ENCODE results near the gene SPNS1.
"Not testable (repeated sequence)": the region's sequence is repeated elsewhere in the genome, so short reads cannot be mapped to it uniquely, and the experiment has no call there.

SPNS1 gene

DNA sequence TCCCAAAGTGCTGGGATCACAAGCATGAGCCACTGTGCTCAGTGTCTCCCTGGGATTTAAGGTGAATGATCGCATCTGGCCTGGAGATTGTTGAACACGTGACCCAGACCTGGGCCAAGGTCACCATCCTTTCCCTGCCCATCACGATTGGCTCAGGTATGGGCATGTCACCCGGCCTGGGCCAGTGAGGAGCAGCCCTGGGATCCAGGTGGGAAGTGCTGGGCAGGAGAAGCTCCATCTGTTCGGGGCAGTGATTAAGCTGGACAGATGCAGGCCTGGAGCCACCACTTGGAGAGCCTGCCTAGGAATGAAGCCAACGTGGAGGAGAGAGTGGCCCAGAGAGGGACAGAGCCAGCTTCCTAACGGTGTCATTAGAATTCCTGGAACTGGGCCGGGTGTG lies 17.1 kb downstream of the SPNS1 start:
- no peak for DNase-seq

DNA sequence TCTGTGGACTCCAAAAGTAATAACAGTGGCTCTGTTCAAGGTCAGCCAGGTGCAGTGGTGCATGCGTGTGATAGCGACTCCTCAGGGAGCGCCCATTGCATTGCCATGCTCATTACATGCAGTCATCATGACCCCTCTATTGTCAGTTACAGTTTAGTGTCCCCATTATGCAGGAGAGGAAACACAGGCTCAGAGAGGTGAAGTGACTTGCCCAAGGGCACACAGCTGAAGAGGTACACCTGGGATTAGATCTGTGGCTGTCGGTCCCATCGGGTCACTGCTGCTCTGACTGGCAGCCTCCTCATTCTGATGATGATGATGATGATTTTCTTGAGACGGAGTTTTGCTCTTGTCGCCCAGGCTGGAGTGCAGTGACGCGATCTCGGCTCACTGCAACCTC lies 17.9 kb downstream of the SPNS1 start:
- DNase-seq: no peak

DNA sequence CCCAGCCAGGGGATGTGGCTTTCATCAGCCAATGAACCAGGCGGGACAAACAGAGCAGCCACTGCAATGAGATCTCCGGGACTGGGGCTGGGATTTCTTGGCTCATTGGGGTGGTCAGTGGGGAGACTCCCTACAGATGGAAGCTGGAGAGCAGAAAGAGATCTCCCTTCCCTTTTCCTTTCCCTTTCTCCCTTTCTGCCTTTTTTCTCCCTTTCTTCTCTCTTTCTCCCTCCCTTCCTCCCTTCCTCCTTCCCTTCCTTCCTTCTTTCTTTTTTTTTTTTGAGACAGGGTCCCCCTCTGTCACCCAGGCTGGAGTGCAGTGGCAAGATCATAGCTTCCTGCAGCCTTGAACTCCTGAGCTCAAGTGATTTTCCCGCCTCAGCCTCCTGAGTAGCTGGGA lies 24.3 kb downstream of the SPNS1 start:
- no peak for DNase-seq

DNA sequence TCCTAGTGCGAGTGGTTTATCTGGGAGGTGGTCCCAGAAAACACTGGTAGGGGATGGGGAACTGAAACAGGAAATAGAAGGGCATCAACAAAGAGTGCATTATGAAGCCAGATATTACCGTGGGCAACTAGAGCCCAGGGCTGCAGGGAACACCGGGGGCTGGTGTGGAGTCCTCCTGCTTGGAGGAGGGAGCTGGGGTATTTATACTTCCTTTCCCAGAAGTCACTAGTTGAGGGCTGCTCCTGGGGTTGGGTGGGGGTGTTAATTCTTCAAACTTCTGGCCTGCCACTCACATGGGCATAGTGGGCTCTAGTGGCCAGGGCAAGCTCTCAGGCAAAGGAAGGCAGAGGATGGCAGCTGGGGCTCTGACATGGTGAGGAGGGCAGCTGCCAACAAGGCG lies 25.0 kb downstream of the SPNS1 start:
- no peak for DNase-seq

DNA sequence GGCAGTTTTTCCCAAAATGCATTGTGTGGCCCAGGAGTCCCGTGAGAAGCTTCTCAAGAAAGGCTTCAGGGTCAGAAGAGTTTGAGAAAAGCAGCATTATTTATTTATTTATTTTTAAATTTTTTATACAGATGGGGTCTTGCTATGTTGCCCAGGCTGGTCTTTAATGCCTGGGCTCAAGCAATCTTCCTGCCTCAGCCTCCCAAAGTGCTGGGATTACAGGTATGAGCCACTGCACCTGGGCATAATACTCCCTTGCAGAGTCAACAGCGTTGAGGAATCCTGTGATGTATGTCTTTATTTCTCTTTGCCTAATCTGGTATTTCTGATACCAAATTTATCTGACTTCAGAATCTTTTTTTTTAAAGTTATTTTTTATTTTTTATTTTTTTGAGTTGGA lies 25.4 kb downstream of the SPNS1 start:
- no peak for DNase-seq

DNA sequence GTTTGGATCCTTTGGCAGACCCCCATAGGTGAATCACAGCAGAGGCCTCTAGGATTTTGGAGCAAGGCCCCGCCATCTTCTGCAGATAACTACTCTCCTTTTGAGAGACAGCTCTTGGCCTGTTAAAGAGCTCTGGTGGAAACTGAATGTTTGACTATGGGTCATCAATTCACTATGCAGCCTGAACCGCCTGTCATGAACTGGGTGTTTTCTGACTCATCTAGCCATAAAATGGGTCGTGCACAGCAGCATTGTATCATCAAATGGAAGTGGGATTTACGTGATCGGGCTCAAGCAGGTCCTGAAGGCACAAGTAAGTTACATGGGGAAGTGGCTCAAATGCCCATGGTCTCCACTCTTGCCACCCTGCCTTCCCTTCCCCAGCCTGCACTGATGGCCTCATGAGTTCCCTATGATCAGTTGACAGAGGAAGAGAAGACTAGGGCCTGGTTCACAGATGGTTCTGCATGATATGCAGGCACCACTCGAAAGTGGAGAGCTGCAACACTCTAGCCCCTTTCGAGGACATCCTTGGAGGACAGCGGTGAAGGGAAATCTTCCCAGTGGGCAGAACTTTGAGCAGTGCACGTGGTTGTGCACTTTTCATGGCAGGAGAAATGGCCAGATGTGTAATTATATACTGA lies 30.0 kb downstream of the SPNS1 start:
- DNase-seq: not testable (repeated sequence)

DNA sequence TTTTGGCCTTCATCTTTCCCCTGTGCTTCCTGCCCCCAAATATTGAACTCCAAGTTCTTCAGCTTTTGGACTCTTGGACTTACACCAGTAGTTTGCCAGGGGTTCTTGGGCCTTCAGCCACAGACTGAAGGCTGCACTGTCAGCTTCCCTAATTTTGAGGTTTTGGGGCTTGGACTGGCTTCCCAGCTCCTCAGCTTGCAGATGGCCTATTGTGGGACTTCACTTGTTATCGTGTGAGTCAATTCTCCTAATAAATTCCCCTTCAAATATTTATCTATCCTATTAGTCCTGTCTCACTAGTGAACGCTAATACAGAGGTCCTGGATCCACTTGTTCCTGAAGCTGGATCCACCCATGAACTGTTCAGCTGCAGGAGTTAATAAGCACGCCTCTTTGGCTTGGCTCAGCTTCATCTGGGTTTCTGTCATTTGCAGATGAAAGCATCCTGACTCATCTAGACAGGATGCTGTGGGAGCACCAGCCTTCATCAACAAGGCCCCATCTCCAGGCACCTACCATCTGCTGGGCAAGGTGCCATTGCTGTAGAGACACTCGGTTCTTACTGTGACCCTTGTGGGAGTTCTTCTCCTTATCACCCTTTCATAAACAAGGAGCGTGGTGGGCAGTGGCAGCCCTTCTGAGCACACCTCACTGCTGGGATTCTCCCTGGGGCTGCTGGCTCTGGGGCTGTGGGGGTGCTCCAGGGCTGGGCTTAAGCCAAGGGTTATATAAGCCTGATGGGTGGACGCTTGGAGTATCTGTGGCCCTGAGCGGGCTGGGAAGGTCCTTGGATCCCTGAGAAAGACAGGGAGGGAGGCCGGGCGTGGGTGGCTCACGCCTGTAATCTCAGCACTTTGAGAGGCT lies 33.4 kb downstream of the SPNS1 start:
- DNase-seq: peak; percentile 86

DNA sequence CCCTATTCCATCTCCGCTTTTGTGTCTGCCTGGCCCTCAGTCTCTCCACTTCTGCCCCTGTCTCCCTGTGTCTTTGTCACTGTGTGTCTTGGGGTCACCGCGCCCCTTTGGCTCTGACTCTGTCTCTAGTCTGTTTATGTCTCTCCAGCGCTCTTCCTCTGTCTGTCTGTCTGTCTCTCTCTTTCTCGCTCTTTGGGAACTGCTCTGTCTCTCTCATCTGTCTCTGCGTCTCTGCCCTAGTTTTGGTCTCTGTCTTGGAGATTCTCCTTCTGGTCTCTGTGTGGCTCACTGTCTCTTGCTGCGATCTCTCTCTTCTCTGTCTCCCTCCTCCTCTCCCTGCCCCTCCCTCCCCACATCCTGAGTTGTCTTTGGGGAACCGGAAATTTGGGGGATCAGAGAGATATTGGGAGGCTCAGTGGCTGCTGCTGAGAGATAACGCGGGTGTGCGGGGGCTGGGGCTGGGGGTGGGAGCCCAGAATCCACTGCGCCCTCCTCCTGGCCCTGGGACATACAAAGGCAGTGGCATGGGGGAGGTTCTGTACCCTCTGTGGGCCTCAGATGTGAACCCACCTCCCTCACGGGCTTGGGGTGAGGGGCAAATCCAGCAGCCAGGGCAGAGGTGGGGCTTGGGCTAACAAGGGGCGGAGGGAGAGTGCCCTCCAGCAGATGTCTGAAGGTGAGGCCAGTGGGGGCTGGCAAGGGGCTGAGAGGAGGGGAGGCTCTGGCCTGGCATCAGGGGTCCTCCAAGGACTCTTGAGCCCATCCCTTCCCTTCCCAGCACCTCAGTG lies 34.7 kb downstream of the SPNS1 start:
- DNase-seq: no peak

DNA sequence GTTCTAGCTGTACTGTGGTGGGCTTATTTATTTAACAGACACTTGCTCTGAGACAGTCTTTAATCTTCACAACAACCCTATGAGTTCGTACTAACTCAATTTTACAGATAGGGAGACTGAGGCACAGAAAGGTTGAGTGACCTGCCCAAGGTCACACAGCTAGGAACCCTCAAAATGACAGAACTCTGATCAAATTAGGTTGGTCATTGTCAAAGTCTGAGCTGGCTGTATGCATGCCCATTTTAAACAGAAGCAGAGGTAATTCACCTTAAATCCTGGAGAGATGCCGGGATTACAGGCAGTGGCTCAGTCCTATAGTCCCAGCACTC lies 35.2 kb downstream of the SPNS1 start:
- no peak for DNase-seq

DNA sequence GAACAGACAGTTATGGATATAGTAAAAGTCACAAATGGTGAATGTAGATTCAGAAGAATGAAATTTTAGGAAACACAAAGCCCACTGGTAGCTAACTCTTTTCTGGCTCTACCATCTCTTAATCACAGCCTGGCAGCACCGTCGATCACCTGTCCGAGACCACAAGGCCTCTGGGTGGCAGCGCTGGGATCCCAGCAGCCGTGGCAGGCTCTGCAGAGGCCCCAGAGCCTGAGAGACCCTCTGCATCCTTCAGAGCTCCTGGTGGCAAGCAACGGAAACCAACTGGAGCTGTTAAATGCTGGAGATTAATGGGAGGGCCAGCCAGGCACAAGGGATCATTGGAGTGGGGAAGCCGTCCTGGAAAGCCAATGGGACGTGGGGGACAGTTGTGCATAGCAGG lies 36.5 kb downstream of the SPNS1 start:
- DNase-seq: no peak

DNA sequence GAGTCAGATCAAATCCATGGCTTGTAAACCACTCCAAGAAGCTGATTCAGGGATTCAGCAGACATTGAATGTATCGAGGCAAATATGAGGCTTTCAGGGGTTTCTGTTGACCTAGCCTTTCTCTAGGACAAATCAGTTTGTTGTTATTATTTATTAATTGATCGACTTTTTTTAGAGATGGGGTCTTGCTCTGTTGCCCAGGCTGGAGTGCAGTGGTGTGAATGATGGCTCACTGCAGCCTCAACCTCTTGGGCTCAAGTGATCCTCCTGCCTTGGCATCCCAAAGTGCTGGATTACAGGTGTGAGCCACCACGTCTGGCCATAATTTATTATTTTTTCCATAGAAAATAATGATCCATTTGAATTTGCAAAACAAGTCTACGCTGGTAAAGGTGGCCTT lies 37.3 kb downstream of the SPNS1 start:
- no peak for DNase-seq

DNA sequence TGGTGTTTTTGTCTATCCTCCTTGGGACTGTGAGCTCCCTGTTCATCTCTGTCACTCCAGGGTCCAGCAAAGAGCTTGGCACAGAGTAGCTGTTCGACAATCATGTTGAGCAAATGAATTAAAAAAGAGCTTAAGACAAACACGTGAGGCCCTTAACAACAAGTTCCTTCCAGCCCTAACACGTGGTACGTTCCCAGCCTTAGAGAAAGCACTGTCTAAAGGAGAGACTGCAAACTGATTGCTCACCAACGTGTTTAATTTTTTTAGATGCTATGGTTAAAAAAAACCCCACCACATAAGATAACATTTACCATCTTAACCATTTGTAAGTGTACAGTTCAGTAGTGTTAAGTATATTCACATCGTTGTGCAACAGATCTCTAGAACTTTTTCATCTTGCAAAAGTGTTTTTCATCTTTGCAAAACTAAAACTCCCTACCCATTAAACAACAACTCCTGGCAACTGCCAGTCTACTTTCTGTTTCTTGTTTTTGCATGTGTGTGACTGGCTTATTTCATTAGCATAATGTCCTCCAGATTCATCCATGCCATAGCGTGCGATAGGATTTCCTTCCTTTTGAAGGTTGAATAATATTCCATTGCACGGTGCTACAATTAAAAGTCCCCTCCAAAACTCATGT lies 38.5 kb downstream of the SPNS1 start:
- peak; percentile 43 for DNase-seq

DNA sequence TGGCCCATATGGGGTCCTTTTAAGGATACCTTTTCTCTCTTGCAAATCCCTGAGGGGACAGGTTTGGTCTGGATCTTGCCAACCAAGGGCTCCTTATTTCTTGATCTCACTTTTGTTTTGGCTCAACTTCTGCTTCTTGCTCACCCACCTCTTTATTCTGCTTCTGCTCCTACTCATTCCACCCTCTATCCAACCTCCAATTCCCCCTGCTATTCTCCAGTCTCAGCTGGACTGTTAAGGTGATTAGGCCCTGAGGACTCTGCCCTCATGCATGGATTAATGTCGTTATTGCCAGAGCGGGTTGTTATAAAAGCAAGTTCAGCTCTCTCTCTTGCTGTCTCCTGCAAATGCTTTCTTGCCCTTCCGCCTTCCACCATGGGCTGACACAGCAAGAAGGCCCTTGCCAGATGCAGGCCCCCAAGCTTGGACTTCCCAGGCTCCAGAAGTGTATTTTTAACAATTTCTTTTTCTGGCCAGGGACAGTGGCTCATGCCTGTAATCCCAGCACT lies 40.0 kb downstream of the SPNS1 start:
- no peak for DNase-seq

DNA sequence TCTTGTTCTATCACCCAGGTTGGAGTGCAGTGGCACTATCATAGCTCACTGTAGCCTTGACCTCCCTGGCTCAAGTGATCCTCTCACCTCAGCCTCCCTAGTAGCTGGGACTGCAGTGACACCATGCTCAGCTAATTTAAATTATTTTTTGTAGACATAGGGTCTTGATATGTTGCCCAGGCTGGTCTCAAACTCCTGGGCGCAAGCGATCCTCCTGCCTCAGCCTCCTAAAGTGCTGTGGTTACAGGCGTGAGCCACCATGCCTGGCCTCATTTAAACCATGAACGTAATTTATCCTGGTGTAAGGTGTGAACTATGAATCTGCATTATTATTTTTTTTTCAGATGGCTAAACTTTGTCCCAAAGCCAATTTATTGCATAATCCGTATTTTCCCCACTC lies 47.6 kb downstream of the SPNS1 start:
- no peak for DNase-seq

DNA sequence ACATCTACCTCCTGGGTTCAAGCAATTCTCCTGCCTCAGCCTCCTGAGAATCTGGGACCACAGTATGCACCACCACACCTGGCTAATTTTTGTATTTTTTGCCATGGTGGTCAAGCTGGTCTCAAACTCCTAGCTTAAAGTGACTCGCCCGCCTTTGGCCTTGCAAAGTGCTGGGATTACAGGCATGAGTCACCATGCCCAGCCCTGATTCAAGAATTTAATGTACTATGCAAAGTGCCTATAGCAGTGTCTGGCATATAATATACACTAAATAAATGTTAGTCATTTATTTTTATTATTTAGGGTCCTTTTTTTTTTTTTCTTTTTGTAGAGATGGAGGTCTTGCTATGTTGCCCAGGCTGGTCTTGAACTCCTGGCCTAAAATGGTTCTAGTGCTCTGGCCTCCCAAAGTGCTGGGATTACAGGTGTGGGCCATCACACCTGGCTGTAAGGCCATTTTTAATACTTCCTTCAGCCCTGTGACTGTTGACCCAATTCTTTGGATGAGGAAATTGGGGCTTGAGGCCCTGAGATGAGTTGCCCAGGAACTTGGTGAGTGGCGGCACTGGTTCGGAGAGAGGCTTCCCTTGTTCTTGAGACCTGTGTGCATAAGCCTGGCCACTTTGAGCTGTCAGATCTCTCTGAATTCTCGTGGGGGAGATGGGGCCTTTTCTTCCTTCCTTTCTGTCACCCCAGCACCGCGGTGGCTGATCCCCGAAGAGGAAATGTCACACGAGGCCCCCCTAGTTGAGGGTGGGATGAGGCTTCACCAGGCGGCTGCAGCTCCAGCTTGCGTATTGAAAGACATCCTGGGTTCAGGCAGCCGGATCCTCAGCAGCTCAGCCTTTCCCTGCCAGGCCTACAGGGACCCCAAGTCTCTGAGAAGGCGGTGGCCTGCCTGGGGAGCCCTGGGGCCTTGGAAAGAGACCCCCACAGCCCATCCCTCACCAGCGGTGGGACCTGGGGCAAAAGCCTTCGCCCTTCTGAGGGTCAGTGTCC lies 49.0 kb downstream of the SPNS1 start:
- DNase-seq: no peak

DNA sequence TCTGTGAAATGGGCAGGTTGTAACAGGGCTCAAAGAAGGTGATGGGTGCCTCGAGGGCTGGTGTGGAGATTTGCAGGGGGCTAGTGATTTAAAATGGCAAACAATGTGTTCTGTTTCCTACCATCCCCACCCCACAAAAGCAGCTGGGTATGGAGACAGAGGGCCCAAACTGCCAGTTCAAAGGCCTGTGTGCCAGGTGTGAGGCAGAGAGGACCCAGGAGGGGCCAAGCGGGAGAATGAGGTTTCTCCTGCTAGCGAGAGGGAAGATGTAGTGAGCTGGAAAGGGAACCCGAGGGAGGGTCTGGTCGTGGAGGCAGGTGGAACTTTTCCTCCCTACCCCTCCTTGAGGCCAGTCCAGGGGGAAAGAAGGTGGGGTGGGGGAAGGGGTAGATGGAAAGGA lies 49.7 kb downstream of the SPNS1 start:
- no peak for DNase-seq

DNA sequence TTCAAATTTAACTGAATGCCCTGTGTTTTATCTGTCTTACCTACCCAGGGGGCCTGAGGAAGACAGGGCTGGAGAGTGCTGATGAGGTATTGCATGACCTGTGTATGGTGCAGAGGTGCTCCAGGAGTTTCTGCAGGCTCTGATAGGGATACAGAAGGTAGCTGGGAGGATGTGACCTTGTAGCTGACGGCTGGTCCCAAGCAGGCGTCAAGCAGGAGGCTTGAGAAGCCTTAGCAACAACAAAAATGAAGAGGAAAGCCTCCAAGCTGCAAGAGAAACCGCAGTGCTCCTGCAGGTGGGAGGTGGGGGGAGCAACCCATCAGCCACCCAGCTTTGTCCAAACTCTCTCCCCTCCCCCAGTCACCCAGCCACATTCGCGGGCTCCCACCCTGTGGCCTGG lies 50.6 kb downstream of the SPNS1 start:
- no peak for DNase-seq

DNA sequence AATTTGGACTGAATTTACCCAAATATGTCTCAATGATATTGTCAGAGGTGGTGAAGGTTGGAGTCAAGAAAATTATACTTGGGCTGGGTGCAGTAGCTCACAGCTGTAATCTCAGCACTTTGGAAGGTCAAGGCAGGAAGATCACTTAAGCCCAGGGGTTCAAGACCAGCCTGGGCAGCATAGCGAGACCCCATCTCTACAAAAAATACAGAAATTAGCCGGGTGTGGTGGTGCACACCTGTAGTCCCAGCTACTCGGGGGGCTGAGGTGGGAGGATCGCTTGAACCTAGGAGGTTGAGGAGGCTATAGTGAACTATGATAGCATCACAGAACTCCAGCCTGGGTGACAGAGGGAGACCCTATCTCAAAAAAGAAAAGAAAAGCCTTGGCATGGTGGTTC lies 51.2 kb downstream of the SPNS1 start:
- no peak for DNase-seq

DNA sequence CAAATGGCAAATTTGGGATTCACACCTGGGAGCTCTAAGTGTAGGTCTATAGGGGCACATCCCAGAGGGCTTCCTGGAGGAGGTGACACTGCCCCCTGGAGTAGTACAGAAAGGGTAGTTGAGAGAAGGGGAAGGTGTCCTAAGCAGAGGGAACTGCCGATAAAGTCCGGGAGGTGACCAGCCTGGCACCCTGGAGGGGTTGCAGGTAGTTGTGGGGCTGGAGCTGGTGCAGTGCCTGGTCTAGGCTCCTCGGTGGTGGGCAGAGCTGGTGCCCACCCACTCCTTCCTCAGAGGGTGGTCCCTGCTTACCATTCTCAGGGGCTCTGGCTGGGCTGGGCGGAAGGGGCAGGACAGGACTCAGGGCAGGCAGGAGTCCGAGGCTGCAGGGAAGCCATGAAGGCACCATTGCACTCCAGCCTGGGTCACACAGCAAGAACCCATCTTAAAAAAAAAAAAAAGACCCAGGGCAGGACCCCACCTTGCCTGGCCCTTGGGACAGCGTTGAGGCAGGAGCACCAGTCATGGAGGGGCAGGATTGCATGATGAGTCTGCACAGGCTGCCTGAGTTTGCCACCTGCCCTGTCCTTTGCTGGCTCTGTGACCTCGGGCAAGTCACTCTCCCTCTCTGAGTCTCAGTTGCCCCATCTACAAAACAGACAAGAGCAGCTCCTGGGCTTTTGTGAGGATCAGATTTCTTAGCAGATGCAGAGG lies 54.0 kb downstream of the SPNS1 start:
- no peak for DNase-seq

DNA sequence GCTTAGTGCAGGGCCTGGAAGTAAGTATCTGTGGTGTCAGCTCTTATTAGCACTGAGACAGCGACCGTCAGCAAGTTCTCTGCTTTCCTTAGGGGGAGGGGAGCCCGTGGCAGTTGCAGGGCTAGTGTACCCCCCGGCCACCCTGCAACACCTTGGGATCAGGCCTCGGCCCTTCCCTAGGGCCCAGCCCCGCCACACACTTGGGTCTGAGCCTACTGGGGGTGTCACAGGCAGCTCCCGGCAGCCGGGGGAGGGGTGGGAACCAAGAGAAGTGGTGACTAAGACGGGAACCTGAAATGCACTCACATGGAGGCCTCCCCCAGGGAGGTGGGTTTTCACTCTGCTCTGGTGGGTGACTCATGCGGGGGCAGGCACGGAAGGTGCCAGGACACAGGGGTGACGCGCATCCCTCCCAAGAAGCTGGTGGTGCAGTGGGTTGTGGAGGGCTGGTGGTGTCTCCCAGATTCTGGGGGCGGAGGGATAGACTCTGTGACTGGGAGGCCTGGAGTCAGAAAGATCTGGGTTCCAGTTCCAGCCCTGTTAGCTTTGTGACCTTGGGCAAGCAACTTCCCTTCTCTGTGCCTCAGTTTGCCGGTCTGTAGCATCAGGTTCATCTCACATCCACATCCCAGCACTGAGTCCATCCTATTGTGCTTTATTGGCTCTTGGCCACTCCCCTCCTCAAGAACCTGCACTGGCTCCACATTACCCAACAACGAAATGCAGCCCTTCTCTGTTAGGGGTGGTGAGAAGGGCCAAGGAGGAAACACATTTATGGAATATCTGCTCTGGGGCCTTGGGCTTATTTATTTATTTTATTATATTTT lies 54.8 kb downstream of the SPNS1 start:
- DNase-seq: peak; percentile 95

All from stimulated activated CD4-positive, alpha-beta T cell treated with anti-CD3 and anti-CD28 coated beads, Interleukin-1b, Interleukin-23, amount 100 ng/mL, for 48 hours (primary cell).